ENCODE measurements around the gene ATP2A2. TPM values are rescaled to one million over a fixed set of nuclear protein-coding genes. Genes with fewer than 3 reads are reported as not detected.

The ATP2A2 gene
- total RNA-seq, 1 experiment from 2014 or later = 239 TPM

- TF ChIP-seq REST (IDR thresholded peaks at IDR 0.05; ENCODE audit: low read depth) = no peak
- no peak for TF ChIP-seq JUND (IDR thresholded peaks at IDR 0.05)
- TF ChIP-seq ZNF274 (IDR thresholded peaks at IDR 0.05; ENCODE audit: low read depth, low read length) = no peak
These were observed 20.2 kb downstream of the ATP2A2 start (continued) for GRCh38 chr12:110301065-110301806.

GRCh38 chr12:110304061-110304551 is 23.1 kb downstream of the ATP2A2 start:
- H4K20me1 ChIP-seq (ENCODE audit: insufficient read depth) = peaks cover 51% of the 10 kb centered on the region; the same call in 1 of the 2 replicates
- H3K36me3 ChIP-seq (ENCODE audit: control insufficient read depth in 1 of 2, insufficient read depth in 2 of 2, low read length in 2 of 2) = peaks cover 25 to 54% of the 10 kb centered on the region in 2 experiments
- no peak for ATAC-seq
- POLR2A ChIA-PET = no interaction called here
- 0 out of 4 replicates have a peak, but pooled peaks cover 0 to 2% of the 10 kb centered on the region in 2 experiments for H3K4me1 ChIP-seq (ENCODE audit: control insufficient read depth in 1 of 2, insufficient read depth in 2 of 2, low read length in 2 of 2)
- peaks cover 99% of the 10 kb centered on the region for H3K79me2 ChIP-seq (ENCODE audit: insufficient read depth, low read length)
- TF ChIP-seq ZFX (IDR thresholded peaks at IDR 0.05) (no peak), RAD21 (IDR thresholded peaks at IDR 0.05; ENCODE audit: low read depth) (no peak), EZH2 (IDR thresholded peaks at IDR 0.05) (no peak), JUND (IDR thresholded peaks at IDR 0.05) (no peak), SP1 (IDR thresholded peaks at IDR 0.05; ENCODE audit: low read depth) (no peak), POLR2AphosphoS5 (IDR thresholded peaks at IDR 0.05; ENCODE audit: low read depth, low read length) (no peak), MAX (IDR thresholded peaks at IDR 0.05) (no peak), CEBPB (IDR thresholded peaks at IDR 0.05; ENCODE audit: low read depth) (no peak), POLR2A (IDR thresholded peaks at IDR 0.05; ENCODE audit: borderline replicate concordance, extremely low read depth, insufficient read depth, insufficient read length) (no peak), CBX3 (IDR thresholded peaks at IDR 0.05; ENCODE audit: low read depth) (no peak), CTCF (IDR thresholded peaks at IDR 0.05 in 2 of 3, conservative IDR thresholded peaks at IDR 0.05 in 1 of 3; ENCODE audit: borderline replicate concordance in 1 of 3, insufficient read depth in 1 of 3, low read depth in 2 of 3, low read length in 2 of 3) (no peak), SRF (IDR thresholded peaks at IDR 0.05; ENCODE audit: low read depth) (no peak), EGR1 (IDR thresholded peaks at IDR 0.05; ENCODE audit: low read depth) (no peak), ATF3 (IDR thresholded peaks at IDR 0.05) (no peak), ZBTB33 (IDR thresholded peaks at IDR 0.05; ENCODE audit: extremely low read depth, insufficient replicate concordance, low read length) (no peak), SIN3A (IDR thresholded peaks at IDR 0.05; ENCODE audit: low read depth) (no peak)
- no peak overlapping the region for H2AFZ ChIP-seq (ENCODE audit: low read depth, low read length, poor library complexity, severe bottlenecking)
- no peaks in the 10 kb centered on the region for H3K27me3 ChIP-seq (ENCODE audit: insufficient read depth, low read length)
- H3K9me3 ChIP-seq (ENCODE audit: control insufficient read depth in 1 of 2, insufficient read depth in 1 of 2, low read depth in 1 of 2, low read length in 2 of 2) = no peaks in the 10 kb centered on the region
- H3K27ac ChIP-seq (ENCODE audit: low read depth, low read length) = no peak overlapping the region
- no peak overlapping the region for H3K9ac ChIP-seq (ENCODE audit: low read length)
- no peak for DNase-seq (ENCODE audit: low read depth, low spot score)
- H3K9me2 ChIP-seq (ENCODE audit: insufficient read depth) = no peaks in the 10 kb centered on the region
- TSS peak; percentile 2 for BruUV-seq (replicated peaks)
- H3K4me3 ChIP-seq (replicated peaks in 1 of 2; ENCODE audit: low read depth in 1 of 2, low read length in 2 of 2) = no peak overlapping the region
- no peak overlapping the region for H3K4me2 ChIP-seq (ENCODE audit: low read length)
- CTCF ChIA-PET = no interaction called here
- RAD21 ChIA-PET (ENCODE audit: low non-redundant PET in 1 of 2, low total read pairs in 2 of 2, uncharacterized antibody in 2 of 2, unreplicated experiment in 2 of 2) = no interaction called here
- intact Hi-C loops (cut with micrococcal nuclease) = no loop called here
